PC-3 (cell line): Measurements from ENCODE around the gene ITGA8. TPM values are rescaled to one million over a fixed set of nuclear protein-coding genes. Genes with fewer than 3 reads are reported as not detected.

Experiments
- ATAC-seq: fragments of 200-7000 bp; cut with Tn5 transposase; 2 replicates; pipeline ENCODE4 v1.9.1; 2020; ENCODE audit warnings: mild to moderate bottlenecking, moderate library complexity
- BruUV-seq: library from RNA; stranded (reverse); fragments of 400-500 nt; replicated peaks from 2 replicates; lab custom pipeline; 2021; lab: Mats Ljungman, UMichigan
- CTCF ChIA-PET: fragments of 300-600 bp; sonication (Branson Sonifier 250); formaldehyde crosslinking; loops from one replicate; lab custom pipeline; 2022; ENCODE audit warnings: antibody characterized with exemption; lab: Charles Lee
- POLR2A ChIA-PET: fragments of 300-600 bp; sonication (Branson Sonifier 250); formaldehyde crosslinking; loops from one replicate; lab custom pipeline; 2022; ENCODE audit warnings: antibody characterized with exemption; ENCODE audit not compliant: unreplicated experiment; lab: Charles Lee
- DNase-seq: peaks from one replicate; pipeline ENCODE4 v3.0.0-alpha.2; 2015
- H2AFZ ChIP-seq: fragments of 300-600 bp; sonication (generic); 2 replicates; pipeline ENCODE4 v1.6.0; 2016; ENCODE audit warnings: antibody characterized with exemption, low read length
- H3F3A ChIP-seq: fragments of 300-600 bp; sonication (generic); one replicate; pipeline ENCODE4 v1.6.0; 2017; ENCODE audit warnings: antibody characterized with exemption, low read length, control low read depth, mild to moderate bottlenecking; ENCODE audit not compliant: unreplicated experiment
- H3K27ac ChIP-seq: fragments of 300-600 bp; sonication (generic); 2 replicates; pipeline ENCODE4 v1.5.1; 2016; ENCODE audit warnings: mild to moderate bottlenecking, low read length
- H3K27me3 ChIP-seq: fragments of 300-600 bp; sonication (generic); 2 replicates; pipeline ENCODE4 v1.6.1; 2016; ENCODE audit warnings: low read length, mixed read lengths
- H3K36me3 ChIP-seq: fragments of 300-600 bp; sonication (generic); 2 replicates; pipeline ENCODE4 v1.6.1; 2016; ENCODE audit warnings: low read depth, mixed run types, low read length, mixed read lengths
- H3K4me1 ChIP-seq: fragments of 300-600 bp; sonication (generic); 2 replicates; pipeline ENCODE4 v1.5.1; 2016; ENCODE audit warnings: low read length; ENCODE audit not compliant: insufficient read depth
- H3K4me2 ChIP-seq: fragments of 300-600 bp; sonication (generic); 2 replicates; pipeline ENCODE4 v1.6.0; 2016; ENCODE audit warnings: low read length
- H3K4me3 ChIP-seq: fragments of 300-600 bp; sonication (generic); 2 replicates; pipeline ENCODE4 v1.5.1; 2016; ENCODE audit warnings: mild to moderate bottlenecking, low read length, mixed read lengths
- H3K79me2 ChIP-seq: fragments of 300-600 bp; sonication (generic); 2 replicates; pipeline ENCODE4 v1.6.1; 2017; ENCODE audit warnings: low read length, mixed read lengths
- H3K9ac ChIP-seq: fragments of 300-600 bp; sonication (generic); 2 replicates; pipeline ENCODE4 v1.6.0; 2016; ENCODE audit warnings: mild to moderate bottlenecking, low read length
- H3K9me2 ChIP-seq: fragments of 300-600 bp; sonication (generic); replicated peaks from 2 replicates; pipeline ENCODE4 v1.6.1; 2016; ENCODE audit warnings: mixed run types, low read length, mixed read lengths
- H3K9me3 ChIP-seq: fragments of 300-600 bp; sonication (generic); 2 replicates; pipeline ENCODE4 v1.6.1; 2016; ENCODE audit warnings: low read length, mixed read lengths
- H4K20me1 ChIP-seq: fragments of 300-600 bp; sonication (generic); 2 replicates; pipeline ENCODE4 v1.6.1; 2016; ENCODE audit warnings: low read length, mixed read lengths
- CTCF ChIP-seq: fragments of 300-600 bp; sonication (generic); conservative IDR thresholded peaks from 2 replicates; pipeline ENCODE4 v1.5.1; 2017; ENCODE audit warnings: antibody characterized with exemption, low read depth, mild to moderate bottlenecking, low read length
- EZH2 ChIP-seq: fragments of 300-600 bp; sonication (generic); IDR thresholded peaks from one replicate; pipeline ENCODE4 v1.6.1; 2017; ENCODE audit warnings: antibody characterized with exemption, mild to moderate bottlenecking, low read length; ENCODE audit not compliant: unreplicated experiment
- EZH2phosphoT487 ChIP-seq: fragments of 300-600 bp; sonication (generic); IDR thresholded peaks from 2 replicates; pipeline ENCODE4 v1.6.1; 2018; ENCODE audit warnings: mild to moderate bottlenecking, antibody characterized with exemption, low read length, borderline replicate concordance
- intact Hi-C: fragments of 100-400 bp; cut with micrococcal nuclease; formaldehyde crosslinking; loops from 2 replicates; pipeline ENCODE4 v1.9.0; 2023
- total RNA-seq: library from RNA; depleted of rRNA; stranded (reverse); fragments of >200 nt; gene quantifications from 2 replicates; pipeline ENCODE4 v1.2.3, GENCODE V29; 2014

ITGA8 gene
- total RNA-seq, 1 experiment from 2014 or later = not detected

GRCh38 chr10:15737656-15738055 is 17.9 kb upstream of the ITGA8 start:
- no TSS peak for BruUV-seq
- H2AFZ ChIP-seq = no peak overlapping the region
- no peak overlapping the region for H3K4me3 ChIP-seq
- ATAC-seq (0 out of 2 replicates have a peak, but pooled peaks have one; percentile 20), DNase-seq (peak; percentile 8)
- H3K9me2 ChIP-seq = no peaks in the 10 kb centered on the region
- CTCF ChIA-PET = no interaction called here
- no peaks in the 10 kb centered on the region for H3F3A ChIP-seq
- H3K4me2 ChIP-seq = no peak overlapping the region
- no peak overlapping the region for H3K27ac ChIP-seq
- TF ChIP-seq EZH2phosphoT487 = no peak
- no peak for TF ChIP-seq EZH2
- no peak for TF ChIP-seq CTCF
- H4K20me1 ChIP-seq = no peaks in the 10 kb centered on the region
- intact Hi-C loops = no loop called here
- H3K9ac ChIP-seq = no peak overlapping the region
- H3K36me3 ChIP-seq = no peaks in the 10 kb centered on the region
- no peaks in the 10 kb centered on the region; the same call in 1 of the 2 replicates for H3K4me1 ChIP-seq
- H3K79me2 ChIP-seq = no peaks in the 10 kb centered on the region
- H3K27me3 ChIP-seq = no peaks in the 10 kb centered on the region
- POLR2A ChIA-PET = no interaction called here
- no peaks in the 10 kb centered on the region for H3K9me3 ChIP-seq

GRCh38 chr10:15735763-15736162 is 16.0 kb upstream of the ITGA8 start:
- Histone ChIP-seq H3K4me2 (no peak overlapping the region), H4K20me1 (no peaks in the 10 kb centered on the region), H3K79me2 (no peaks in the 10 kb centered on the region), H3K9me2 (no peaks in the 10 kb centered on the region), H3K27me3 (no peaks in the 10 kb centered on the region), H3K36me3 (no peaks in the 10 kb centered on the region), H3K4me3 (no peak overlapping the region), H3K4me1 (no peaks in the 10 kb centered on the region), H3K9ac (no peak overlapping the region), H3K27ac (no peak overlapping the region), H3K9me3 (no peaks in the 10 kb centered on the region), H3F3A (no peaks in the 10 kb centered on the region), H2AFZ (no peak overlapping the region)
- no peak for TF ChIP-seq EZH2phosphoT487
- TF ChIP-seq EZH2 = no peak
- no peak for TF ChIP-seq CTCF
- ChIA-PET CTCF (no interaction called here), POLR2A (no interaction called here)
- no TSS peak for BruUV-seq
- no peak for DNase-seq
- intact Hi-C loops = no loop called here
- ATAC-seq = no peak

GRCh38 chr10:15730341-15730740 is 10.6 kb upstream of the ITGA8 start:
- no peak overlapping the region for H3K27ac ChIP-seq
- DNase-seq (no peak), ATAC-seq (no peak)
- no peaks in the 10 kb centered on the region for H3K27me3 ChIP-seq
- H3K4me1 ChIP-seq = no peaks in the 10 kb centered on the region
- no peak overlapping the region for H3K4me3 ChIP-seq
- no peaks in the 10 kb centered on the region for H3K9me2 ChIP-seq
- BruUV-seq = no TSS peak
- no peaks in the 10 kb centered on the region for H3K36me3 ChIP-seq
- H3K9me3 ChIP-seq = no peaks in the 10 kb centered on the region
- H3K9ac ChIP-seq = no peak overlapping the region
- no peaks in the 10 kb centered on the region for H3F3A ChIP-seq
- intact Hi-C loops = no loop called here
- TF ChIP-seq EZH2 (no peak), CTCF (no peak), EZH2phosphoT487 (no peak)
- POLR2A ChIA-PET = no interaction called here
- CTCF ChIA-PET = no interaction called here
- no peak overlapping the region for H2AFZ ChIP-seq
- no peaks in the 10 kb centered on the region for H3K79me2 ChIP-seq
- H3K4me2 ChIP-seq = no peak overlapping the region
- H4K20me1 ChIP-seq = no peaks in the 10 kb centered on the region
